ENCODE data around the gene TGM2. TPM values are rescaled to one million over a fixed set of nuclear protein-coding genes. Genes with fewer than 3 reads are reported as not detected.

The TGM2 gene
- total and polyA plus RNA-seq, 2 donors (not counting 3 experiments of a cell fraction or from before 2014, with no cell fraction given) = 861 to 868 TPM

GRCh38 chr20:38141204-38141888 lies 23.7 kb downstream of the TGM2 start:
- Histone ChIP-seq H3K36me3 (ENCODE audit: control insufficient read depth in 2 of 2, extremely low read depth in 1 of 2, insufficient read depth in 2 of 2, low read length in 2 of 2) (peaks cover 24 to 71% of the 10 kb centered on the region in 2 experiments), H3K9ac (replicated peaks; ENCODE audit: extremely low read depth, insufficient read depth, low read length) (no peak overlapping the region), H4K20me1 (replicated peaks; ENCODE audit: control insufficient read depth, extremely low read depth, insufficient read depth, low read length) (no peaks in the 10 kb centered on the region), H3K9me1 (replicated peaks; ENCODE audit: control insufficient read depth, extremely low read depth, insufficient read depth, low read length) (no peaks in the 10 kb centered on the region), H2AFZ (ENCODE audit: low read depth, low read length) (no peak overlapping the region), H3K4me3 (replicated peaks in 1 of 3; ENCODE audit: insufficient read depth in 1 of 3, low read depth in 1 of 3, low read length in 3 of 3) (no peak overlapping the region), H3K79me2 (ENCODE audit: control insufficient read depth, insufficient read depth, low read length) (peaks cover 4% of the 10 kb centered on the region), H3K4me2 (ENCODE audit: insufficient read depth, low read length) (no peak overlapping the region), H3K4me1 (ENCODE audit: control insufficient read depth, extremely low read depth, insufficient read depth, low read length) (peaks cover 84% of the 10 kb centered on the region), H3K9me3 (replicated peaks; ENCODE audit: control insufficient read depth, insufficient read depth, low read length) (no peaks in the 10 kb centered on the region), H3K27me3 (ENCODE audit: control insufficient read depth in 2 of 2, insufficient read depth in 2 of 2, low read length in 2 of 2) (no peaks in the 10 kb centered on the region), H3K27ac (ENCODE audit: insufficient read depth, low read depth, low read length) (peak overlapping the region; percentile 34)
- FAIRE-seq (no peak), DNase-seq (ENCODE audit: low read depth, low spot score) (no peak)
- POLR2A ChIA-PET = interaction anchor here (1.2 to 1.9 kb wide), 2 partner anchors 25 to 68 kb away, joined by 3 to 6 read pairs; no protein-coding TSS in a partner anchor
- no TSS peak for BruUV-seq (replicated peaks)
- CTCF ChIA-PET = interaction anchor here (1.3 to 3.5 kb wide), 5 partner anchors 11 to 83 kb away, joined by 4 to 25 read pairs (median 7); no protein-coding TSS in a partner anchor
- TF ChIP-seq GATA2 (IDR thresholded peaks at IDR 0.05; ENCODE audit: insufficient read depth, insufficient read length, low read depth, low read length) = no peak
- peak; percentile 59 for TF ChIP-seq POLR2AphosphoS5 (IDR thresholded peaks at IDR 0.05; ENCODE audit: insufficient read depth, low read depth, low read length)
- peak; percentile 58 for TF ChIP-seq POLR2A (IDR thresholded peaks at IDR 0.05; ENCODE audit: low read depth, low read length)
- dilution Hi-C loops (cut with MboI; ENCODE audit: extremely low pct_ligation_motif_present, low sequenced_read_pairs) (no loop called here), intact Hi-C loops (cut with micrococcal nuclease) (no loop called here)

DNA sequence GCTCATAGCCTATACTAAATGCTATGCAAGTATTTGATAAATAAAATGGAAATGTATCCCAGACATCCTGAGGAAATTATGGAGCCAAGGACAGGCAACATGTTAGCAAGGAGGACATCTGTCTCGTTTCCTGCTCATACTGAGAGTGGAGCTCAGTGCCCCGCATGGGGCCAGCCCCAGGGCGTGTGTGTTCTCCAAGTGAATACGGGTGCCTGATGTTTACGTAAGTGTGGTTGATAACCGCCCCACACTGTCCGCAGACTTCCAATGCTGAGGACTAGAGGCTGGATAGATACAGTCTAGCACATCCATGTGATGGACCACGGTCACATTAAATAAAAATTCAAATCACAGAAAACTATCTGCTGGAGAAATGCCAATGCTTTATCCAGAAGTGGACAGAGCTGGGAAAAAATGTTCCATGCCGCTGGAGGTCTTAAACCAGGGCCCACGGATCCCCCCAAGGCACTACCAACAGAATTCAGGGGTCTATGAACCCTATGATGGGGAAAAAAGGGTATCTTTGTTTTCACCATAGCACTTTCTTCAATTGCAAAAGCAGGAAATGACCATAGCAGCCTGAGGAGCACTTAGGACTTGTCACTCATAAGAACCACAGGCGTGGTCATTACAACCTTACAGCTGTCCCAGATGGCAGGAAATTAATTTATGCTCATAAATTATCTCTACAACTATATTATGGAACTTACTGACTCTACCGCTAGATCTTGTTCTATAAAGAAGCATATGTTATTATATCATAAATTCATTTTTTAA lies 24.9 kb downstream of the TGM2 start:
- dilution Hi-C loops (cut with MboI; ENCODE audit: extremely low pct_ligation_motif_present, low sequenced_read_pairs) = no loop called here
- BruUV-seq (replicated peaks) = no TSS peak
- no peak overlapping the region for H3K4me2 ChIP-seq (ENCODE audit: insufficient read depth, low read length)

More for the DNA sequence above, 24.9 kb downstream of the TGM2 start:
- FAIRE-seq (peak; percentile 76), DNase-seq (ENCODE audit: low read depth, low spot score) (peak; percentile 54)
- ChIA-PET POLR2A (interaction anchor here (1.2 to 1.9 kb wide), 2 partner anchors 26 to 67 kb away, joined by 3 to 6 read pairs; no protein-coding TSS in a partner anchor), CTCF (interaction anchor here (1.0 to 3.5 kb wide), 8 partner anchors 12 to 82 kb away, joined by 3 to 25 read pairs (median 6); no protein-coding TSS in a partner anchor)
- Histone ChIP-seq H2AFZ (ENCODE audit: low read depth, low read length) (no peak overlapping the region), H3K79me2 (ENCODE audit: control insufficient read depth, insufficient read depth, low read length) (peaks cover 4% of the 10 kb centered on the region), H3K4me3 (replicated peaks in 1 of 3; ENCODE audit: insufficient read depth in 1 of 3, low read depth in 1 of 3, low read length in 3 of 3) (no peak overlapping the region), H3K4me1 (ENCODE audit: control insufficient read depth, extremely low read depth, insufficient read depth, low read length) (peaks cover 84% of the 10 kb centered on the region), H3K9me3 (replicated peaks; ENCODE audit: control insufficient read depth, insufficient read depth, low read length) (no peaks in the 10 kb centered on the region), H3K9ac (replicated peaks; ENCODE audit: extremely low read depth, insufficient read depth, low read length) (peak overlapping the region; percentile 6), H4K20me1 (replicated peaks; ENCODE audit: control insufficient read depth, extremely low read depth, insufficient read depth, low read length) (no peaks in the 10 kb centered on the region), H3K27ac (ENCODE audit: insufficient read depth, low read depth, low read length) (peak overlapping the region; percentile 68), H3K9me1 (replicated peaks; ENCODE audit: control insufficient read depth, extremely low read depth, insufficient read depth, low read length) (no peaks in the 10 kb centered on the region), H3K36me3 (ENCODE audit: control insufficient read depth in 2 of 2, extremely low read depth in 1 of 2, insufficient read depth in 2 of 2, low read length in 2 of 2) (peaks cover 20 to 76% of the 10 kb centered on the region in 2 experiments), H3K27me3 (ENCODE audit: control insufficient read depth in 2 of 2, insufficient read depth in 2 of 2, low read length in 2 of 2) (no peaks in the 10 kb centered on the region)
- intact Hi-C loops (cut with micrococcal nuclease) = no loop called here
- TF ChIP-seq MAX (IDR thresholded peaks at IDR 0.05; ENCODE audit: insufficient read depth, insufficient read length) (no peak), FOS (IDR thresholded peaks at IDR 0.05; ENCODE audit: borderline replicate concordance, insufficient read depth, low read length) (no peak), POLR2AphosphoS5 (IDR thresholded peaks at IDR 0.05; ENCODE audit: insufficient read depth, low read depth, low read length) (peak; percentile 32), EZH2 (IDR thresholded peaks at IDR 0.05; ENCODE audit: borderline replicate concordance, low read depth, low read length, severe bottlenecking) (no peak), MYC (IDR thresholded peaks at IDR 0.05; ENCODE audit: low read depth, low read length) (no peak), GATA2 (IDR thresholded peaks at IDR 0.05; ENCODE audit: insufficient read depth, insufficient read length, low read depth, low read length) (peak; percentile 2), POLR2A (IDR thresholded peaks at IDR 0.05; ENCODE audit: low read depth, low read length) (peak; percentile 54), JUN (IDR thresholded peaks at IDR 0.05; ENCODE audit: borderline replicate concordance, insufficient read depth, insufficient read length, low read depth) (no peak)
- TF ChIP-seq, protein P1, sequence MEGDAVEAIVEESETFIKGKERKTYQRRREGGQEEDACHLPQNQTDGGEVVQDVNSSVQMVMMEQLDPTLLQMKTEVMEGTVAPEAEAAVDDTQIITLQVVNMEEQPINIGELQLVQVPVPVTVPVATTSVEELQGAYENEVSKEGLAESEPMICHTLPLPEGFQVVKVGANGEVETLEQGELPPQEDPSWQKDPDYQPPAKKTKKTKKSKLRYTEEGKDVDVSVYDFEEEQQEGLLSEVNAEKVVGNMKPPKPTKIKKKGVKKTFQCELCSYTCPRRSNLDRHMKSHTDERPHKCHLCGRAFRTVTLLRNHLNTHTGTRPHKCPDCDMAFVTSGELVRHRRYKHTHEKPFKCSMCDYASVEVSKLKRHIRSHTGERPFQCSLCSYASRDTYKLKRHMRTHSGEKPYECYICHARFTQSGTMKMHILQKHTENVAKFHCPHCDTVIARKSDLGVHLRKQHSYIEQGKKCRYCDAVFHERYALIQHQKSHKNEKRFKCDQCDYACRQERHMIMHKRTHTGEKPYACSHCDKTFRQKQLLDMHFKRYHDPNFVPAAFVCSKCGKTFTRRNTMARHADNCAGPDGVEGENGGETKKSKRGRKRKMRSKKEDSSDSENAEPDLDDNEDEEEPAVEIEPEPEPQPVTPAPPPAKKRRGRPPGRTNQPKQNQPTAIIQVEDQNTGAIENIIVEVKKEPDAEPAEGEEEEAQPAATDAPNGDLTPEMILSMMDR (IDR thresholded peaks at IDR 0.05; ENCODE audit: extremely low read depth in 1 of 2, insufficient read depth in 1 of 2, low read depth in 1 of 2, low read length in 2 of 2) = no peak
